ENCODE results near the gene GATAD2A.
"Not testable (repeated sequence)": the region's sequence is repeated elsewhere in the genome, so short reads cannot be mapped to it uniquely, and the experiment has no call there.

Gene GATAD2A

DNA sequence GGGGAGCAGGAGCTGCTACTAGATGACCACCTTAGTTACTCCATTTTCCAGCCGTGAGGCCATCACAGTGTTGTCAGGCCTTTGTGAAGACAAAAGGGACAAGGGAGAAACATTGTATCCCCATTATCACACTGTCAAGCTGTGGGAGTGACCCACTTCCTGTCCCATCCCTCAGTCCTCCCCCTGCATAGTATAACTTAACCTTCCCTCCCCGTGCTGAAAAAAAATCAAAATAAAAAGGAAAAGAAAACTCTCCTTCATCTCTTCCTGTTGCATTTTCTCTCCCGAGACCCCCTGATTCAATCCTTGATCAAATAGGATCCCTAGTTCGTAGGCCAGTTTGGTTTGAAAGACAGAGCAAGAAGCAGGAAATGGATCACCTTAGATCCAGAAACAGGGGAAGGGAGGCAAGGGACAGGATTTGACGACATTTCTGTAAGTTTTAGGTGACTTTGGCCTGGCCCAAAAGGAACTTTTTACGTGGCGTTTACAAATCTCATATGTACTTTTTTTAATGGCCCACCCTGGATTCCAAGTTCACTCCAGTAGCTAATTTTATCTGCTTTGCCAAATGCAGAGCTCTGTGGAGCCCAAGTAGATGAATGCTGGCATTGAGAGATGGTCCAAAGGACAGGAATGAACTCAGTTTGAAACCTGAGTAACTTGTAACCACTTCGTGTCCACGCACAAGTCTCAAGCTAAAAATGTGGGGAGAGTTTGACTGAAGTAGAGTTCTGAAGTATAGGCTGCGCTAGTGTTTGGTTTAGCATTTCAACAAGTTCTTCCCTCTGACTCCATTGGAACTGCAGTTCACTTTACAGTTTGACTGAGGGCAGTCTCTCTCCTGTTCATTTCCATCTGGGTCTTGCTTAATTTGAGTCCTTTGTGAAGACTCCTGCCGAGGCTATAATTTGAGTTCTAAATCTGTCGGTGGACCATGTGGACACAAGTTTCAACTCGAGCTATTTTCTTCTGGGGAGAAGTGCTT, 16.6 kb upstream of the GATAD2A start:
- H3K27ac ChIP-seq (ENCODE audit: insufficient read depth, low read length, poor library complexity, severe bottlenecking): no peak overlapping the region
- H3K4me1 ChIP-seq (ENCODE audit: control insufficient read depth, insufficient read depth, low read length, poor library complexity, severe bottlenecking): peaks cover 41% of the 10 kb centered on the region
- H3K36me3 ChIP-seq (ENCODE audit: control insufficient read depth, insufficient read depth, low read length): peaks cover 3% of the 10 kb centered on the region
- no peaks in the 10 kb centered on the region for H3K27me3 ChIP-seq (replicated peaks; ENCODE audit: control insufficient read depth, insufficient read depth, low read length, poor library complexity, severe bottlenecking)
- no peak overlapping the region for H3K4me3 ChIP-seq (ENCODE audit: insufficient read depth, low read depth, low read length, poor library complexity, severe bottlenecking)
- DNase-seq: no peak
- H3K9me3 ChIP-seq (ENCODE audit: control insufficient read depth, low read length): no peaks in the 10 kb centered on the region

DNA sequence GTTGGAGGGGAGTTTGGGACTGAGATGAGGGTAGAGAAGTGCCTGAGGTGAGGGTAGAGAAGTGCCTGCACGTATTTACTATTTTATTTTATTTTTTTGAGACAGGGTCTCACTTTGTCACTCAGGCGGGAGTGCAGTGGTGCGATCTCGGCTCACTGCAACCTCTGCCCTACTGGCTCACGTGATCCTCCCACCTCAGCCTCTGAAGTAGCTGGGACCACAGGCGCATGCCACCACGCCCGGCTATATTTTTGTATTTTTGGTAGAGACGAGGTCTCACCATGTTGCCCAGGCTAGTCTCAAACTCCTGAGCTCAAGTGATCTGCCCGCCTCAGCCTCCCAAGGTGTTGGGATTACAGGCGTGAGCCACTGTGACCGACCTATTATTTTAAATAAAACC, 15.8 kb upstream of the GATAD2A start:
- not testable (repeated sequence) for H3K9me3 ChIP-seq (ENCODE audit: control insufficient read depth, low read length); H3K36me3 ChIP-seq (ENCODE audit: control insufficient read depth, insufficient read depth, low read length); H3K27ac ChIP-seq (ENCODE audit: insufficient read depth, low read length, poor library complexity, severe bottlenecking); DNase-seq; H3K27me3 ChIP-seq (replicated peaks; ENCODE audit: control insufficient read depth, insufficient read depth, low read length, poor library complexity, severe bottlenecking); H3K4me3 ChIP-seq (ENCODE audit: insufficient read depth, low read depth, low read length, poor library complexity, severe bottlenecking)
- peaks cover 49% of the 10 kb centered on the region for H3K4me1 ChIP-seq (ENCODE audit: control insufficient read depth, insufficient read depth, low read length, poor library complexity, severe bottlenecking)

DNA sequence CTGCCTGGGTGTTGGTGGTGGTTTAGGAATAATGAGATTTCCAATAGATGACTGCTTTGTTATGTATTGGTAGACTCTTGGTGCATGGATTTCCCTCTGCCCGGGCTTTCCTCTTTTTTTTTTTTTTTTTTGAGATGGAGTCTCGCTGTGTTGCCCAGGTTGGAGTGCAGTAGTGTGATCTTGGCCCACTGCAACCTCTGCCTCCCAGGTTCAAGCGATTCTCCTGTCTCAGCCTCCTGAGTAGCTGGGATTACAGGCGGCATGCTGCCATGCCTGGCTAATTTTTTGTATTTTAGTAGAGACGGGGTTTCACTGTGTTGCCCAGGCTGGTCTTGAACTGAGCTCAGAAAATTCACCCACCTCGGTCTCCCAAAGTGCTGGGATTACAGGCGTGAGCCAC, 11.1 kb upstream of the GATAD2A start:
- H3K36me3 ChIP-seq (ENCODE audit: control insufficient read depth, insufficient read depth, low read length); DNase-seq; H3K27ac ChIP-seq (ENCODE audit: insufficient read depth, low read length, poor library complexity, severe bottlenecking); H3K4me3 ChIP-seq (ENCODE audit: insufficient read depth, low read depth, low read length, poor library complexity, severe bottlenecking); H3K27me3 ChIP-seq (replicated peaks; ENCODE audit: control insufficient read depth, insufficient read depth, low read length, poor library complexity, severe bottlenecking); H3K9me3 ChIP-seq (ENCODE audit: control insufficient read depth, low read length): not testable (repeated sequence)
- peaks cover 26% of the 10 kb centered on the region for H3K4me1 ChIP-seq (ENCODE audit: control insufficient read depth, insufficient read depth, low read length, poor library complexity, severe bottlenecking)

DNA sequence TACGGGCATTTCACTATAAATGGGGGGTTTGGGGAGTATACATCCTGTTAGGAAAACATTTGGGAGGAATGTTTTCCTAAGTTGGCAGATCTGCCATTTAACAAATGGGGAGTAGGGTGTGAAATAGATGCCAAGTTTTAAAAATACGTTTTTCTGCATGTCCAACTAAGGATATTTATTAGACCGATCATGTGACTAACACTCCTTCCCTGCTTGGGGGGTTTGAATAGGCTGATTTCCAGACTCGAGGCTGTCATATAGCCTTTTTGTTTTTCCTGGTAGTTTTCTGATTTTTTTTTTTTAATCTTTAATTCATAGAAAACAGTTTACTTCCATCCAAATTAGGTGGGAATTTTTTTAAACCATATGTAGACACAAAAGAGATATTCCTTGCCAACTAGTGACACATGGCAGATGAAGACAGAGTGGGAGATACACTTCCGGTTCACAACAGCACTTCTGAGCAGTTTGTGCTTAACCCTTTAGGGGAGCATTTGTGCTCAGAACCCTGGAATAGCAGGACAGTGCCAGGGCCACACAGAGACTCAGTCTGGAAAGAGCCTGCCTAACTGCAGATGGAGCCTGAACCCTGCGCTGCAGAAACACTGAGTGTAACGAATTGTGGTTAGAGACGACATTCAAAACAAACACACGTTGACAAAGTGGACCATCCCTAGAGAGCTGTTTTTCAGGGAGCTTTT, 5.6 kb upstream of the GATAD2A start:
- peaks cover 5% of the 10 kb centered on the region for H3K4me1 ChIP-seq (ENCODE audit: control insufficient read depth, insufficient read depth, low read length, poor library complexity, severe bottlenecking)
- no peaks in the 10 kb centered on the region for H3K27me3 ChIP-seq (replicated peaks; ENCODE audit: control insufficient read depth, insufficient read depth, low read length, poor library complexity, severe bottlenecking)
- no peak overlapping the region for H3K4me3 ChIP-seq (ENCODE audit: insufficient read depth, low read depth, low read length, poor library complexity, severe bottlenecking)
- no peak overlapping the region for H3K27ac ChIP-seq (ENCODE audit: insufficient read depth, low read length, poor library complexity, severe bottlenecking)
- H3K9me3 ChIP-seq (ENCODE audit: control insufficient read depth, low read length): no peaks in the 10 kb centered on the region
- DNase-seq: no peak
- no peaks in the 10 kb centered on the region for H3K36me3 ChIP-seq (ENCODE audit: control insufficient read depth, insufficient read depth, low read length)

DNA sequence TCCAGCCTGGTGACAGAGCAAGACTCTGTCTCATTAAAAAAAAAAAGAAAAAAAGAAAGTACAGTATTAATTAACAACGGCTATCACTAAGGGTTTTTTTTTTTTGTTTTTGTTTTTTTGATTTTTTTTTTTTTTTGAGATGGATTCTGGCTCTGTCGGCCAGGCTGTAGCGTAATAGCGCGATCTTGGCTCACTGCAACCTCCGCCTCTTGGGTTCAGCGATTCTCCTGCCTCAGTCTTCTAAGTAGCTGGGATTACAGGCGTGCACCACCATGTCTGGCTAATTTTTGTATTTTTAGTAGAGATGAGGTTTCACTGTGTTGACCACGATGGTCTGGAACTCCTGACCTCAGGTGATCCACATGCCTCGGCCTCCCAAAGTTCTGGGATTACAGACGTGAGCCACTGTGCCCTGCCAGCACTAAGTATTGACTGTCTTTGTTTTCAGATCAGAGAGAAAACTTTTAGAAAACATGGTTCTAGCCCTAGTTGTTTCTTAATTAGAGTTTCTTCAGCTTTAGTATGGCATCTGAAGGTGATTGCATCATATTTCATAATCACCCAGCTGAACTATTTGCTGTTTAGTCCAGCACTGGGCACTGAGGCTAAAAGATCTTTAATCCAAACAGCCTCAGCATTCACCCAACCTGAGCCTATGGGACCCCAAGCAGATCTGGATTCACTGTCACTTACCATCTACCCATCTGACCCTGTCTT, 2.7 kb upstream of the GATAD2A start:
- H3K4me1 ChIP-seq (ENCODE audit: control insufficient read depth, insufficient read depth, low read length, poor library complexity, severe bottlenecking): peaks cover 18% of the 10 kb centered on the region
- H3K4me3 ChIP-seq (ENCODE audit: insufficient read depth, low read depth, low read length, poor library complexity, severe bottlenecking): no peak overlapping the region
- H3K36me3 ChIP-seq (ENCODE audit: control insufficient read depth, insufficient read depth, low read length): no peaks in the 10 kb centered on the region
- no peaks in the 10 kb centered on the region for H3K9me3 ChIP-seq (ENCODE audit: control insufficient read depth, low read length)
- no peak overlapping the region for H3K27ac ChIP-seq (ENCODE audit: insufficient read depth, low read length, poor library complexity, severe bottlenecking)
- no peak for DNase-seq
- no peaks in the 10 kb centered on the region for H3K27me3 ChIP-seq (replicated peaks; ENCODE audit: control insufficient read depth, insufficient read depth, low read length, poor library complexity, severe bottlenecking)

DNA sequence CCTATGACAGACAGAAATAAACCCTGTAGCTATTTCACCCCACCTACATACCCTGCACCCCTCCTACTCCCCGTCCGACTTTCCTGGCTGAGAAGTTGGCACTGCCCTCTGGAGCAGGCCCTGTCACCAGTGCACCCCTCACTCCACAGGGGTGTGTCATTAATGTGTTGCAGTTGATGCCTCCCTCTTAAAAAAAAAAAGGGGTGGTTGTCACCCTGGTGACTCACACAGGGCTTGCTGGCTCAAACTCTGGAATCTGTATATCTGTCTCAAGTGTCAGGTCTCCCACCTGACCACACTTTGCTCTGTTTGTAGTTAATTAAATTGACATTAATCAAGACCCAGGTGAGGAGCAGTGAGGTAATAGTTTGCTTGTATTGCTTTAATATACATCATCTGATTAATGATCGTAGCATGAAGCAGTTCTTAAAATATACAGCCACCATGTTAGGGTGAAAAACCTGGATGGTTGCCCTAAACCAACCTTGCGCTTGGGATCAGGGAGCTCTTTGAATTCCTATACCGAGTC, 2.0 kb upstream of the GATAD2A start:
- Histone ChIP-seq H3K36me3 (ENCODE audit: control insufficient read depth, insufficient read depth, low read length) (no peaks in the 10 kb centered on the region), H3K27ac (ENCODE audit: insufficient read depth, low read length, poor library complexity, severe bottlenecking) (no peak overlapping the region), H3K27me3 (replicated peaks; ENCODE audit: control insufficient read depth, insufficient read depth, low read length, poor library complexity, severe bottlenecking) (no peaks in the 10 kb centered on the region), H3K4me3 (ENCODE audit: insufficient read depth, low read depth, low read length, poor library complexity, severe bottlenecking) (no peak overlapping the region), H3K4me1 (ENCODE audit: control insufficient read depth, insufficient read depth, low read length, poor library complexity, severe bottlenecking) (peaks cover 22% of the 10 kb centered on the region), H3K9me3 (ENCODE audit: control insufficient read depth, low read length) (no peaks in the 10 kb centered on the region)
- no peak for DNase-seq

DNA sequence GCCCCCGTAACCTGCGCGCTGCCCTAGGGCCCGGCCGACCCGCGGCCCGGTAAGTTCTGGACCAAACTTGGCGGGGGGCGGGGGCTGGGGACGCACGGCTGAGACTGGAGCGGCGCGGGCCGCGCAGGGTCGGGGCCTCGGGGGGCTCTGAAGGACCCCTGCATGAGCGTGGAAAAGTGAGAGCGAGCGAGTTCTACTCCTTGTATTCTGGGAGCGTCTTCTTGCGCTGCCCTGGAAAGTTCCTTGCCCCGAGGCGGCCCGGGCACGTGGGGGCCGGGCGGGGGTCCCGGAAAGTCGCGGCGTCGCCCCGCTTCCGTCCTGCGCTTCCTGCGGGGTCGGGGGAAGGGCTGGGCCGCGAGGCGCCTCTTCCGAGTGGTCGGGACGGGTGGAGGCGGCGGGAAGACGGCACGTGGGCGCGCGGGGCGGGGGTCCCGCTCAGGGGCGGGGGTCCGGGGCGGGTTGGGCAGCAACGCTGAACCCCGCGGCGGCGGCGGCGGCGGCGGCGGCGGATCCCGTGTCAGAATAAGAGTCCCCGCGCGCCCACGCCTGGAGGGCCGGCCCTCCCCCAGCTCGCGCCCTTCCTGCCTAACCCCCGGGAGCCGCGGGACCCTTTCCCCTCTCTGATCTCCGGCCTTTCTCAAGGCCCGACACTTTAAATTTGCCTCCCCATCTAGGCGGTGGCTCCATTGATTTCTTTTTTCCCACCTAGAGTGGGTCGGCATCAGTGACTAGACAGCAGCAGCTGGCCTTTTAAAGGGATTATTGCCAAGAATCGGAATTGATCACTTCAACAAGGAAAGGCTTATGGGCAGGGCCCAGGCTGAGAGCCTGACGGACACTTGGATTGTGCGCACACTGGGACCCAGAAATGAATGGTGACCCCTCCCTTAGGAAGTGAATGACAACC, 749 bp downstream of the GATAD2A start:
- Histone ChIP-seq H3K4me3 (ENCODE audit: insufficient read depth, low read depth, low read length, poor library complexity, severe bottlenecking) (peak overlapping the region; percentile 91), H3K9me3 (ENCODE audit: control insufficient read depth, low read length) (no peaks in the 10 kb centered on the region), H3K27ac (ENCODE audit: insufficient read depth, low read length, poor library complexity, severe bottlenecking) (peak overlapping the region; percentile 75), H3K36me3 (ENCODE audit: control insufficient read depth, insufficient read depth, low read length) (no peaks in the 10 kb centered on the region), H3K27me3 (replicated peaks; ENCODE audit: control insufficient read depth, insufficient read depth, low read length, poor library complexity, severe bottlenecking) (no peaks in the 10 kb centered on the region), H3K4me1 (ENCODE audit: control insufficient read depth, insufficient read depth, low read length, poor library complexity, severe bottlenecking) (peaks cover 48% of the 10 kb centered on the region)
- DNase-seq: peak in 2 of 3 donors; percentile 28 to 43

DNA sequence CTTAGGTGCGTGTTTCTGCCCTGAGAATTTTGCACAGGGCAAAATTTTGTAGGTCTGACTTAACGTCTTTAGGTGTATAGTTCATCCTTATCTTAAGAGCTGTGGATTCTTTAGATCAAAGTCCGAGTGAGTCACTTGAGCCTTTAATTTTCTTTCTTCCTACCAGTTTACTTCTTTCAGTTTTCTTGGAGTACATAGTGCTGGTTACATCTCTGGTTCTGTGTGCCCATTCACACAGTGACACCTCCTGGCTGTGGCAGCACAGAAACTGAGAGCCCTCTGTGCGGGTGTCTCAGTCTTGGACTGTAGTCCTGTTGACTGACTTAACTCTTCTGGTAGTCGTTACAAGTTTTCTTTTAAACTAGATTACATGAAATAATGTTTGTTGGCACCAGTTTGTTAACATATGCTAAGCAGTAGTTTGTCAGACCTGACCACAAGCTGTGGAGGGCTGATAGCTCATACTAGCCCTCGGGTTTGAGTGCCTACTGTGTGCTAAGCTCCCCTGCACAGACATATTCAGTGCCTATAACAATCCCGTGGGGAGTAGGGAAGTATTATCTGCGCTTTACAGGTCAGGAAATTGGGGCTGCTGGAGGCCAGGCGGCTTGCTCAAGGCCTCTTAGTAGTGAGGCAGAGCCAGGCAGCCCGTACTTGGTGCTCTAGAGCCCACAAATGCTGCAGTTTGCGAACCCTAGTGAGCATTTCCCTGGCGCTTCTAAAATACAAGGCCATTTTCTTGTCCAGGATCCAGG, 1.6 kb downstream of the GATAD2A start:
- Histone ChIP-seq H3K27ac (ENCODE audit: insufficient read depth, low read length, poor library complexity, severe bottlenecking) (peak overlapping the region; percentile 75), H3K4me1 (ENCODE audit: control insufficient read depth, insufficient read depth, low read length, poor library complexity, severe bottlenecking) (peaks cover 50% of the 10 kb centered on the region), H3K9me3 (ENCODE audit: control insufficient read depth, low read length) (no peaks in the 10 kb centered on the region), H3K4me3 (ENCODE audit: insufficient read depth, low read depth, low read length, poor library complexity, severe bottlenecking) (peak overlapping the region; percentile 91), H3K36me3 (ENCODE audit: control insufficient read depth, insufficient read depth, low read length) (no peaks in the 10 kb centered on the region), H3K27me3 (replicated peaks; ENCODE audit: control insufficient read depth, insufficient read depth, low read length, poor library complexity, severe bottlenecking) (no peaks in the 10 kb centered on the region)
- DNase-seq: peak in 1 of 3 donors; percentile 21

DNA sequence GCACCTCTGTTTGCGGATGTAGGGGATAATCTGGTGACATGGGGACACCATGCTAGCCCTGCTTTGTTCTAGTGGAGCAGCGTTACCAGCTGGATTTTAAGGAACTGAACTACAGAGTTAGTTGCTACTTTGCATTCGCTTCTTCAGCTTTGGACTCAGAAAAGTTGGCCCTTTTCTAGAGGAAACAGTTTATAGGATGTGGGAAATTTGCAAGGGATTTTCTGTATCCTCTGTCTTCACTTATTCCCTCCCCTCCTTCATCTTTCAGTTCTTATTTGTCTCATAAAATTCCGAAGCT, 2.1 kb downstream of the GATAD2A start:
- no peaks in the 10 kb centered on the region for H3K36me3 ChIP-seq (ENCODE audit: control insufficient read depth, insufficient read depth, low read length)
- no peaks in the 10 kb centered on the region for H3K27me3 ChIP-seq (replicated peaks; ENCODE audit: control insufficient read depth, insufficient read depth, low read length, poor library complexity, severe bottlenecking)
- DNase-seq: no peak
- no peak overlapping the region for H3K27ac ChIP-seq (ENCODE audit: insufficient read depth, low read length, poor library complexity, severe bottlenecking)
- no peaks in the 10 kb centered on the region for H3K9me3 ChIP-seq (ENCODE audit: control insufficient read depth, low read length)
- H3K4me1 ChIP-seq (ENCODE audit: control insufficient read depth, insufficient read depth, low read length, poor library complexity, severe bottlenecking): peaks cover 50% of the 10 kb centered on the region
- peak overlapping the region; percentile 91 for H3K4me3 ChIP-seq (ENCODE audit: insufficient read depth, low read depth, low read length, poor library complexity, severe bottlenecking)
